Ishikawa (cell line): ENCODE data around the gene ATP2A2.

Experiments used
- EP300 ChIP-seq: IDR thresholded peaks from 2 replicates; pipeline ENCODE4 v1.6.1; 2012; ENCODE audit warnings: borderline replicate concordance
- ZBTB7A ChIP-seq: IDR thresholded peaks from 2 replicates; pipeline ENCODE4 v1.6.1; 2012; ENCODE audit warnings: low read depth
- TF ChIP-seq, protein P1 (sequence below): IDR thresholded peaks from 2 replicates; pipeline ENCODE4 v1.6.1; 2012

DNA sequence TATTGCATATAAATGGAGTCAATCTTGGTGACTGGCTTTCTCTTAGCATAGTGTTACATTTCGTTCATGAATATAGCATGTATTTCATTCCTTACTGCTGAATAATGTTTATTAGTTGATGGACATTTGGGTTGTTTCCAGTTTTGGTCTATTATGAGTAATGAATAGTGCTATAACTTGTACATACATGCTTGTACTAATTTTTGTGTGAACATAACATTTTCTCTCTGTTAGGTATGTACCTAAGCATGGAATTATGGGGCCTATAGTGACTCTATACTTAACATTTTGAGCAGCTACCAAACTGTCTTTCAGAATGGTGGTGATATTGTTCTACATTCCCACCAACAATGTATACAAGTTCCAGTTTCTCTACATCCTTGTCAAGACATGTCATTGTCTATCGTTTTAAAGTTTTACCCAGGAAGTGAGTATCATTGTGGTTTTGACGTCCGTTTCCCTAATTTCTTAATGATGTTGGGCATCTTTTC is 23.1 kb downstream of the ATP2A2 start:
- no peak for TF ChIP-seq ZBTB7A
- TF ChIP-seq EP300, result no peak
- TF ChIP-seq, protein P1, sequence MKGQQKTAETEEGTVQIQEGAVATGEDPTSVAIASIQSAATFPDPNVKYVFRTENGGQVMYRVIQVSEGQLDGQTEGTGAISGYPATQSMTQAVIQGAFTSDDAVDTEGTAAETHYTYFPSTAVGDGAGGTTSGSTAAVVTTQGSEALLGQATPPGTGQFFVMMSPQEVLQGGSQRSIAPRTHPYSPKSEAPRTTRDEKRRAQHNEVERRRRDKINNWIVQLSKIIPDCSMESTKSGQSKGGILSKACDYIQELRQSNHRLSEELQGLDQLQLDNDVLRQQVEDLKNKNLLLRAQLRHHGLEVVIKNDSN, result no peak
